HL-60 (cell line): Measurements from ENCODE around the gene GPC3.

Experiments used
- DNase-seq, 2 experiments: peaks; one replicate each; pipeline ENCODE4 v3.0.0-alpha.2; 2010 to 2020; ENCODE audit warnings: low read depth in 1 of 2, low spot score in 1 of 2
- H3K27ac ChIP-seq: fragments of 250-450 bp; sonication (Bioruptor Pico); replicated peaks from 2 replicates; pipeline ENCODE4 v1.5.1; 2020; ENCODE audit warnings: mild to moderate bottlenecking, moderate library complexity
- H3K27me3 ChIP-seq: fragments of 250-450 bp; sonication (Bioruptor Pico); 2 replicates; pipeline ENCODE4 v1.5.1; 2021; ENCODE audit warnings: mild to moderate bottlenecking, moderate library complexity; ENCODE audit not compliant: insufficient read depth, poor library complexity, severe bottlenecking
- H3K4me3 ChIP-seq: replicated peaks from 2 replicates; pipeline ENCODE4 v1.5.1; 2011; ENCODE audit warnings: mild to moderate bottlenecking, control low read depth, low read length; ENCODE audit not compliant: insufficient read depth
- GABPA ChIP-seq: IDR thresholded peaks from 2 replicates; pipeline ENCODE4 v1.6.1; 2012; ENCODE audit warnings: low read depth
- POLR2AphosphoS5 ChIP-seq: IDR thresholded peaks from 2 replicates; pipeline ENCODE4 v1.6.1; 2012; ENCODE audit warnings: low read depth
- REST ChIP-seq: IDR thresholded peaks from 2 replicates; pipeline ENCODE4 v1.6.1; 2012; ENCODE audit warnings: low read depth; ENCODE audit not compliant: insufficient replicate concordance
- SPI1 ChIP-seq: IDR thresholded peaks from 2 replicates; pipeline ENCODE4 v1.6.1; 2012; ENCODE audit warnings: low read depth, mild to moderate bottlenecking, borderline replicate concordance
- TF ChIP-seq, protein P1 (sequence below): IDR thresholded peaks from one replicate; pipeline ENCODE4 v1.5.1; 2011; ENCODE audit warnings: low read length, control low read depth, inconsistent platforms; ENCODE audit not compliant: insufficient read depth

GPC3 gene

GRCh38 chrX:133959972-133960371 is 25.4 kb downstream of the GPC3 start:
- Histone ChIP-seq H3K27ac (no peak overlapping the region), H3K27me3 (no peaks in the 10 kb centered on the region), H3K4me3 (no peak overlapping the region)
- no peak for DNase-seq
- TF ChIP-seq REST: no peak

DNA sequence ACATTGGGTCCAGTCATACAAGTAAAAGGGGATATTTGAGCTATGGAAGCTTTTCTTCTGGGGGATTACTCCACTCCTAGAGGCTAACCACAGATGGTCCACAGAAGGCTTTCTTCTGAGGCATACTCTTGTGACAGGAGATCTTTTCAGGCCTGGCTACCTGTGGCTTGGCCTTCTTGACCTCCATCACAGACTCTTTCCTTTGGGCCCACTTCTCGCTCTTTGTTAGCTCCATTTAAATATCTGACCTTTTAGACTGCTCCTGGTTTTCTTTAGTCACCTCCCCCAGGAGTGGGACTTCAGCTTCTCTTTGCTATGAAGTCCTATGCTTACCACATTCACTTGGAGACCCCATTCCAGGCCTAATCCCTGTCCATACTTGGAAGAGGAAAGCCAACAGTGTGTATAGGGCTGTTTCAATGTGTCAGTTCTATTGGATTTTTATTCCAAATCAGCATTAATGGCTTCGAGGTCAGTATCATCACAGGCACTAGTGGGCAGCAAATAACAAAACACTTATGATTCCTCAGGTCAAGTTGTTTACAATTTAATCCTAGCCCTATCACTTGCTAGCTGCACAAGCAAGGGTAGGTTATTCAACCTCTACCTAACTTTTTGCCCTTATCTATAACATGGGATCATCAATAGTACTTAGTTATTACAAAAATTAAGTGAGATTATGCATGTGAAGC is 26.3 kb downstream of the GPC3 start:
- H3K4me3 ChIP-seq: no peak overlapping the region
- no peak for DNase-seq
- H3K27me3 ChIP-seq: no peaks in the 10 kb centered on the region
- no peak overlapping the region for H3K27ac ChIP-seq
- TF ChIP-seq, protein P1, sequence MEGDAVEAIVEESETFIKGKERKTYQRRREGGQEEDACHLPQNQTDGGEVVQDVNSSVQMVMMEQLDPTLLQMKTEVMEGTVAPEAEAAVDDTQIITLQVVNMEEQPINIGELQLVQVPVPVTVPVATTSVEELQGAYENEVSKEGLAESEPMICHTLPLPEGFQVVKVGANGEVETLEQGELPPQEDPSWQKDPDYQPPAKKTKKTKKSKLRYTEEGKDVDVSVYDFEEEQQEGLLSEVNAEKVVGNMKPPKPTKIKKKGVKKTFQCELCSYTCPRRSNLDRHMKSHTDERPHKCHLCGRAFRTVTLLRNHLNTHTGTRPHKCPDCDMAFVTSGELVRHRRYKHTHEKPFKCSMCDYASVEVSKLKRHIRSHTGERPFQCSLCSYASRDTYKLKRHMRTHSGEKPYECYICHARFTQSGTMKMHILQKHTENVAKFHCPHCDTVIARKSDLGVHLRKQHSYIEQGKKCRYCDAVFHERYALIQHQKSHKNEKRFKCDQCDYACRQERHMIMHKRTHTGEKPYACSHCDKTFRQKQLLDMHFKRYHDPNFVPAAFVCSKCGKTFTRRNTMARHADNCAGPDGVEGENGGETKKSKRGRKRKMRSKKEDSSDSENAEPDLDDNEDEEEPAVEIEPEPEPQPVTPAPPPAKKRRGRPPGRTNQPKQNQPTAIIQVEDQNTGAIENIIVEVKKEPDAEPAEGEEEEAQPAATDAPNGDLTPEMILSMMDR: no peak
- TF ChIP-seq REST: no peak
- no peak for TF ChIP-seq GABPA
- no peak for TF ChIP-seq SPI1
- no peak for TF ChIP-seq POLR2AphosphoS5

DNA sequence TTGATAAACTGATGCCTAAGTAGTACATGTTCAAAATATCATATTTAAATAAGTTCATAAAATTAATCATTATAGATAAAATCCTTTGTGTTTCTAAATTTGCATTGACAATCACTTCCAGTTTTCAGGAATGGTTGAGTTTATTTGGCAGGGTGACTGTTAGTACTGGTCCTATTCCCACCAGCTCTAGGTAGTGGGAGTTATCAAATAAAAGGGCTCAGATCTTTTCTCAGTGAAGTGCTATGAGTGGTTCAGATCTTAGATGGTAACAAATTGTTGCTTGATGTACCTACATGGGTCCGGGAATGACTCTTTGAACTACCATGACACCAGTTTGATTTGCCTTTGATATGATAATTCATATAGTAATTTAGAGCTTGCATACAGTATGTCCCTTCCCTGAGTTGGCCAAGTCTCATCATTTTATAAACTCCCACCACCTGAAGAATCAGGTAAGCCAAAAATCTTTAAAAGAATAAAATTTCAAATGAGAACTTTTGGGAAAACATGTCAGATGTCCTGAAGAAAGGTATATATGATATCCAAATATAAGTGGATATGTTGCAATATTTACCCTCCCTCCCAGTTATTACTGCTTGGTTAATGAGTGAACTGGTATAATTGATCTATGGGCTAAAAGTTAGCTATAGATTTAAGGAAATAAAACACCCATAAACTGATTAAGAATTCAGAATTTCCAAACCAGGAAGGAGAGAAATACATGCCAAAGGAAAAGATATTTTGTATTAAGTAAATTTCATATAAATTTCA is 28.6 kb downstream of the GPC3 start:
- no peak overlapping the region for H3K27ac ChIP-seq
- H3K4me3 ChIP-seq: no peak overlapping the region
- no peak for DNase-seq
- no peaks in the 10 kb centered on the region for H3K27me3 ChIP-seq
- TF ChIP-seq REST: no peak
- no peak for TF ChIP-seq POLR2AphosphoS5
- no peak for TF ChIP-seq SPI1
- TF ChIP-seq, protein P1: no peak
- no peak for TF ChIP-seq GABPA
